GM12892 (cell line): ENCODE results near the gene C7orf57.

Experiments used
- DNase-seq: peaks from one replicate; pipeline ENCODE4 v3.0.0; 2011; ENCODE audit not compliant: insufficient read length
- FAIRE-seq: peaks from 2 replicates; lab custom pipeline; 2011; peaks lifted over from hg19 to GRCh38; lab: Jason Lieb, UNC
- POLR2A ChIP-seq: IDR thresholded peaks from 2 replicates; pipeline ENCODE4 v1.6.1; 2011; ENCODE audit warnings: low read depth, low read length, control low read depth
- POLR2AphosphoS5 ChIP-seq: IDR thresholded peaks from 2 replicates; pipeline ENCODE4 v1.6.1; 2011; ENCODE audit warnings: low read depth, low read length, control low read depth
- TAF1 ChIP-seq: IDR thresholded peaks from 2 replicates; pipeline ENCODE4 v1.6.1; 2011; ENCODE audit warnings: low read depth, mild to moderate bottlenecking, control low read depth, low read length, borderline replicate concordance

The C7orf57 gene

GRCh38 chr7:48088559-48089045 is 53.3 kb downstream of the C7orf57 start:
- TF ChIP-seq POLR2AphosphoS5: peak; percentile 60; the same call in 1 of the 2 replicates
- TF ChIP-seq POLR2A: peak; percentile 69; the same call in 1 of the 2 replicates
- no peak for TF ChIP-seq TAF1
- DNase-seq: peak; percentile 67
- FAIRE-seq: peak; percentile 89

- TF ChIP-seq POLR2AphosphoS5 (no peak), POLR2A (no peak; the same call in 1 of the 2 replicates), TAF1 (no peak)
- FAIRE-seq (no peak), DNase-seq (peak; percentile 27)
These were observed 54.0 kb downstream of the C7orf57 start, which contains the start of gene UPP1 for GRCh38 chr7:48089046-48090003. TSS of gene UPP1 (plus strand) at chr7:48089265. CDS start at chr7:48094784, 5,519 bp downstream.

GRCh38 chr7:48090095-48090805 is 54.9 kb downstream of the C7orf57 start:
- FAIRE-seq: no peak

GRCh38 chr7:48091506-48092433 is 56.4 kb downstream of the C7orf57 start:
- DNase-seq (no peak), FAIRE-seq (no peak)
- TF ChIP-seq POLR2AphosphoS5: no peak
- TF ChIP-seq TAF1: no peak
- TF ChIP-seq POLR2A: no peak

More at GRCh38 chr7:48090095-48090805, 54.9 kb downstream of the C7orf57 start:
- TF ChIP-seq TAF1: no peak
- TF ChIP-seq POLR2A: no peak
- no peak for TF ChIP-seq POLR2AphosphoS5
- DNase-seq: no peak

- DNase-seq: no peak
- TF ChIP-seq POLR2AphosphoS5: no peak
- TF ChIP-seq TAF1: no peak
- TF ChIP-seq POLR2A: no peak
- no peak for FAIRE-seq
These were observed 59.5 kb downstream of the C7orf57 start for GRCh38 chr7:48094861-48095293.

- TF ChIP-seq POLR2AphosphoS5: no peak
- no peak for DNase-seq
- no peak for FAIRE-seq
These were observed 60.9 kb downstream of the C7orf57 start for GRCh38 chr7:48096273-48096672.

- TF ChIP-seq POLR2AphosphoS5 (no peak), TAF1 (no peak), POLR2A (no peak)
- DNase-seq: no peak
- no peak for FAIRE-seq
These were observed 62.3 kb downstream of the C7orf57 start for GRCh38 chr7:48097521-48098231.

GRCh38 chr7:48098846-48099245 is 63.5 kb downstream of the C7orf57 start:
- TF ChIP-seq POLR2A (no peak), TAF1 (no peak), POLR2AphosphoS5 (no peak)
- DNase-seq (no peak), FAIRE-seq (no peak)

GRCh38 chr7:48099781-48100180 is 64.4 kb downstream of the C7orf57 start:
- no peak for DNase-seq
- no peak for FAIRE-seq
- no peak for TF ChIP-seq TAF1
- no peak for TF ChIP-seq POLR2A
- no peak for TF ChIP-seq POLR2AphosphoS5

- no peak for TF ChIP-seq POLR2AphosphoS5
- TF ChIP-seq POLR2A: no peak
- no peak for TF ChIP-seq TAF1
- FAIRE-seq: no peak
- DNase-seq: no peak
These were observed 66.0 kb downstream of the C7orf57 start for GRCh38 chr7:48101352-48101751.
